ENCODE results near the gene CFAP57. TPM values are rescaled to one million over a fixed set of nuclear protein-coding genes. Genes with fewer than 3 reads are reported as not detected.
A peak's percentile ranks its signal among the peaks of the same experiment; 100 is the strongest.

The CFAP57 gene
- total RNA-seq, 4 donors from 2014 or later, result 0.19 to 0.38 (median 0.24) TPM

- DNase-seq (ENCODE audit: low spot score in 2 of 2), result peak in 1 of 2 donors; percentile 83
- intact Hi-C loops (cut with DNase I; ENCODE audit: low total_unique reads), result no loop called here
- WGBS, 2 donors, result 9 to 12% methylated on average over 27 of the region's 29 CpGs
- H3K4me3 ChIP-seq (ENCODE audit: low read depth, poor library complexity, severe bottlenecking), result no peak overlapping the region
- TF ChIP-seq POLR2A (IDR thresholded peaks at IDR 0.05) (no peak), CTCF (IDR thresholded peaks at IDR 0.05) (no peak)
Measured at GRCh38 chr1:43270421-43271095, 98.4 kb downstream of the CFAP57 start.

- no peak overlapping the region for H3K4me3 ChIP-seq (ENCODE audit: low read depth, poor library complexity, severe bottlenecking)
- intact Hi-C loops (cut with DNase I; ENCODE audit: low total_unique reads), result no loop called here
- 64 to 68% methylated on average over 12 of the region's 12 CpGs for WGBS, 2 donors
- peak in 1 of 2 donors; percentile 71 for DNase-seq (ENCODE audit: low spot score in 2 of 2)
- TF ChIP-seq POLR2A (IDR thresholded peaks at IDR 0.05), result no peak
- no peak for TF ChIP-seq CTCF (IDR thresholded peaks at IDR 0.05)
Measured at GRCh38 chr1:43271186-43272118, 99.3 kb downstream of the CFAP57 start.

GRCh38 chr1:43272161-43272560, 100.0 kb downstream of the CFAP57 start:
- peak in 1 of 2 donors; percentile 77 for DNase-seq (ENCODE audit: low spot score in 2 of 2)
- intact Hi-C loops (cut with DNase I; ENCODE audit: low total_unique reads), result no loop called here
- TF ChIP-seq POLR2A (IDR thresholded peaks at IDR 0.05) (no peak), CTCF (IDR thresholded peaks at IDR 0.05) (no peak)
- 77 to 80% methylated on average over 9 of the region's 9 CpGs for WGBS, 2 donors
- H3K4me3 ChIP-seq (ENCODE audit: low read depth, poor library complexity, severe bottlenecking), result no peak overlapping the region

GRCh38 chr1:43272576-43273571, 100.7 kb downstream of the CFAP57 start:
- DNase-seq (ENCODE audit: low spot score in 2 of 2), result peak in 1 of 2 donors; percentile 78
- H3K4me3 ChIP-seq (ENCODE audit: low read depth, poor library complexity, severe bottlenecking), result no peak overlapping the region
- TF ChIP-seq POLR2A (IDR thresholded peaks at IDR 0.05) (no peak), CTCF (IDR thresholded peaks at IDR 0.05) (no peak)
- 96% methylated on average over 25 to 35 of the region's 46 CpGs for WGBS, 2 donors
- intact Hi-C loops (cut with DNase I; ENCODE audit: low total_unique reads), result no loop called here

- no peak overlapping the region for H3K4me3 ChIP-seq (ENCODE audit: low read depth, poor library complexity, severe bottlenecking)
- WGBS, 2 donors, result 96% methylated on average over 7 of the region's 7 CpGs
- intact Hi-C loops (cut with DNase I; ENCODE audit: low total_unique reads), result no loop called here
- DNase-seq (ENCODE audit: low spot score in 2 of 2), result peak in 1 of 2 donors; percentile 74
- TF ChIP-seq CTCF (IDR thresholded peaks at IDR 0.05) (no peak), POLR2A (IDR thresholded peaks at IDR 0.05) (no peak)
Measured at GRCh38 chr1:43273708-43274107, 101.6 kb downstream of the CFAP57 start.
